GM18858 (cell line): ENCODE results near the gene SLC25A47.
"Not testable (repeated sequence)": the region's sequence is repeated elsewhere in the genome, so short reads cannot be mapped to it uniquely, and the experiment has no call there.

Experiments
- ATAC-seq: cut with Tn5 transposase; IDR thresholded peaks from one replicate; pipeline ENCODE4 v1.9.1; 2021; ENCODE audit not compliant: unreplicated experiment

Gene SLC25A47, protein sequence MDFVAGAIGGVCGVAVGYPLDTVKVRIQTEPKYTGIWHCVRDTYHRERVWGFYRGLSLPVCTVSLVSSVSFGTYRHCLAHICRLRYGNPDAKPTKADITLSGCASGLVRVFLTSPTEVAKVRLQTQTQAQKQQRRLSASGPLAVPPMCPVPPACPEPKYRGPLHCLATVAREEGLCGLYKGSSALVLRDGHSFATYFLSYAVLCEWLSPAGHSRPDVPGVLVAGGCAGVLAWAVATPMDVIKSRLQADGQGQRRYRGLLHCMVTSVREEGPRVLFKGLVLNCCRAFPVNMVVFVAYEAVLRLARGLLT

DNA sequence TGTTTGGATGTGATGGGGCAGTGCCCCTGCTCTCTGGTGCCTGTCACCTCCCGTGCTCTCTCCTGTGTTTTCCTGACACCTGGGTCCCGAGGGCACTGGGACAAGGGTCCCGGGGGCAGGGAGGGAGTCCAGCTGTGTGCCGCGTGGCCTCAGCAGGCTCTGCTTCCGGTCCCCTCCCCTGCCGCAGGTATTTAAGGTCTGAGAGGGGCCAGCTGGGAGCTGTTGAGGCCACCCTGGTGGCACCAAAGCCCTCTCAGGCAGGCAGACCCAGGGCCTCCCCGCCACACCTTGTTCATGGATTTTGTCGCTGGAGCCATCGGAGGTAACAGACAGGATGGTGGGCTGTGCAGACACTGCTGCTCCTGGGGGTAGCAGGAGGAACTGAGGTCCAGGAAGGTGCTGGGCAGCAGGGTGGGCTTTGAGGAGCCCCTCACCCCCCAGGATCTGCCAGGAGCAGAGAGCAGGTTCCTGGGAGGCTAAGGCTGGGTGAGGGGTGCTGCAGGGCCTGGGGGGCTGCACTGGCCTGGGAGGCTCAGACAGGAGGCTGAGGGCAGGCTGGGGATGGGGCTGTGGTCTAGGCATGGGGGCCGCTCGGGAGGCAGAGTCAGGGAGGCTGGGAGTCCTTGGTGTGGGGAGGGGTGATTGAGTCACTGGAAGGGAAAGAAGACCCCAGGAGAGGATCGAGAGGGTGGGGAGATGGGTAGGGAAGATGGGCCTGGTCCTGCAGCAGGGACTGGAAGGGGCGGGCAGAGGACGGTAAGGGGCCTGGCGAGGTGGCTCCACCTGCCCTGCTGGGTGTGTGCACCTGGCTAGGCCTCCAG is at the start of gene SLC25A47:
Gene SLC25A47, plus strand, starts transcription at position 219 of the 821 bp plus-strand sequence. Its CDS starts 76 bp downstream, at position 295.
- ATAC-seq: no peak

DNA sequence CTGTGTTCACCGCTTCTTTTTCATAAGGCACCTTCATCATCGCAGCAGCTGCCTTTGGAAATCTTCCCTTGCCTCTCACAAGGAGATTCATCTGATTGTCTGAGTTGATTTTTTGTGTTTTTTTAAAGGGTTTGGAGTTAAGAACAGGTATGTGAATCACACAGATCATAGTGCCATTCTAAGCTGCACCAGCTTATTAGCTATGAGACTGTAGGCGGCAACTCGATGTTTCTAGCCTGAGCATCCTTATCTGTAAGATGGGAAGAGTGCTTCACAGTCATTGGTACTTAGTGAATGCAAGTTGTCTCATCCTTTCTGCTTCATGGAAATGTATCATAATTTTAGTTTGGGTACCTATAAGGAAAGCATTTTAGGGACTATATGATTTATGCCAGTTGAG is 48.9 kb upstream of the SLC25A47 start:
- no peak for ATAC-seq

DNA sequence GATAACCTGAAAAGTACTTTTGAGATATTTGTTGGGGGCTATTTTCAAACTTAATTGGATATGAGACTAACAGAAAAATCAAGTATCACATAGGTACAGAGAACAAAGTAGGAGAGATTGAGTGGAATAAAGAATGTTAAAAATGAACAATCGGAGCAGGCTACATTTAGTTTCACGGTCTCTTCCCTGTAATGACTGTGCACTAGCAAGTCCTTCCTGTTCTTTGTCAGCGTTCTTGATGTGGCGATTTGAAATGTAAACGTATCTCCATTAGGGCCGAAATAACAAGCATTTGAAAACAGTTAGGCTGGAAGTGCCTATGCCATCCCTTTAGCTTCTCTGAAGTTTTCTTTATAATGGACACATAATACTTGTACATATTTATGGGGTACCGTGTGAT is 47.9 kb upstream of the SLC25A47 start:
- no peak for ATAC-seq

GRCh38 chr14:100278702-100279101 is 44.4 kb upstream of the SLC25A47 start:
- no peak for ATAC-seq

- ATAC-seq: no peak
Measured at GRCh38 chr14:100279133-100279532, 44.0 kb upstream of the SLC25A47 start.

GRCh38 chr14:100279563-100279962 is 43.6 kb upstream of the SLC25A47 start:
- ATAC-seq: no peak

GRCh38 chr14:100281286-100282082 is 41.7 kb upstream of the SLC25A47 start:
- no peak for ATAC-seq

- no peak for ATAC-seq
Measured at GRCh38 chr14:100282083-100282350, 41.1 kb upstream of the SLC25A47 start.

DNA sequence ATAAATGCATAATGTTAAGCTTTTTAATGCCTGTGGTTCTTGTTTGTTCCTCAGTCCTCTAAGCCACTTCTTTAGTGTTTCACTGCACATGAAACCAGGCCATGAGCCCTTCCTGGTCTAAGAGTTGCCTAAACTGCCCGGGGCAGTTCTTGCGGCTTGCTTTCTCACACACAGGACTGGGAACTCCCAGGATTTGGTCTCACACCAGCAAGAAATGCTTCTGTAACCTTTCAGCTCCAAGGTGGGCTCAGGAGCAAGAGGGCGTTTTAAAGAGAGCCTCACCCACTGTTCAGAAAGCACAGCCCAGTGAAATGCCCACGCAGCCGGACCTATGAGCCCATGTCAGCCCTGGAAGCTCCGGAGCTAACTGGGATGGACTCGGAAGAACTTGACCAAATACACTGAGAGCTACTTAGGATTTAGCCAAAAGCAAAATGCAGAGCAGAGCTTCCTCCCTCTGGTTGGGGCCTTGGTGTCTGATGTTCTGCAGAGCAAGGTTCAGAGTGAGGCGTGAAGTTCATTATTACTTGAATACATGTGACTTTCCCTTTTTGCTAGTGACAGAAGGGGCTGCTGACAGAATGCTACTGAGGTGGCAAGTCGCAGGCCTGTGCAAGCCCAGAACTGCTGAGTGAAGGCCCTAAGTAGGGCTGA is 40.2 kb upstream of the SLC25A47 start:
- no peak for ATAC-seq

GRCh38 chr14:100283436-100283835 is 39.7 kb upstream of the SLC25A47 start:
- not testable (repeated sequence) for ATAC-seq

- no peak for ATAC-seq
Measured at GRCh38 chr14:100283984-100284881, 38.9 kb upstream of the SLC25A47 start.

DNA sequence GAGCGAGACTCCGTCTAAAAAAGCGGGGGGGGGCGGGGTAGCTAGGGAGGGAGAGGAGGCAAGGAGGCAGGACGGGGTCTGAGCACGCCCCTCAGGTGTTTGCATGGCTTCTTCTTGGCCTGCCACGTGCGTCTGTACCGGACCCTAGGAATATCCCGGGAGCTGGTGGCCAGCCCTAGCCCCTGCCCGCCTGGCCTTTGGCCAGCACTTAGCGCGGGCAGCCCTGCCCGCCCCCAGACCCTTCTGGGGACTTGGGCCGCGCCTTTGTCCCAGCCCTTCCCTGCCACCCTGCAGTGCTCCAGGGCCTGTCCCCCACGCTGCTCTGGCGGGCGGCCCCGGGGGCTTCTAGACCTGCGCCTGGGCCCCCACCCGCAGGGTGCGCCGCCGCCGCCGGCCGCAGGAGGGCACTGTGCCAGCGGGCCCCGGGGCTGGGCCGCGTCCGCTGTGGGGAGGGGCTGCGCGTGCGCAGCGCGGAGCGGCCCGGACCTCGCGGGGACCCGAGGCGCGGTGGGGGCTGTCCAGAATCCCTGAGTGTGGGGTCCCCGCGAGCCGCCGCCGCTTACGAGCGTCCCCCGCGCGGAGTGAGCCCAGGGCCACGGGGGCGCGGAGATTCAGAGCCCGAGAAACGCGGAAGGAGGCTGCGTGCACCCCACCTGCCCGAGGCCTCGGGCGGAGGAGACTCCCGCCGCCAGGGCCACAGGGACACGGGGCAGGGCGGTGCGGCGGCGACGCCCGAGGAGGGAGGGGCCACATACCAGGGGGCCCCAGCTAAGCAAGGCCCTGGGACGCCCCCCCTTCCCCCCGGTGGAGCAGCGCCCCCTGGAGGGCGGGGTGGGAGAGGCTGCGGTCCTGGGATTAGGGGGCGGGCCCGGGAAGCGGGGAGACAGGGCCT is 37.9 kb upstream of the SLC25A47 start:
- peak; percentile 78 for ATAC-seq

DNA sequence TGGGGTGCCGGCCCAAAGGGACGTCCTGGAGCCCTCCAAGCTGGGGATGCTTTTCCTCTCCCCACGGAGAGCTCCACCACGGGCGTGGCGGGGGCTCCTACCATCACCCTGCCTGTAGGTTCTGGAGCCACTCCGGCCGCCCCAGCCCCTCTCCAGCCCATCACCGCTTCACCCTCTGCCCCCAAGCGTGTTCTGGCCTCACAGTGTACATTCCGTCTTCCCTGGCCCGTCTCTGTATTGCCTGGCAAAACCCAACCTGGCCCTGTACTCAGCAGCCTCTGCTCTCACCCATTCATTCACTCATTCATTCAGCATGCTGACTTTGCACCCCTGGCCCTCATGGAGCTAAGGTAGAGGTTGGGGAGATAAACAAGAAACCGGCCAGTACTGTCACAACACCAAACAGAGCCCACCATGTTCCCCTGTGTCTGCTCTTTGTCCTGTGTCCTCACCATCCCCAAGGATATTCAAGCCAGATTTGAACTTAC is 37.2 kb upstream of the SLC25A47 start:
- no peak for ATAC-seq

DNA sequence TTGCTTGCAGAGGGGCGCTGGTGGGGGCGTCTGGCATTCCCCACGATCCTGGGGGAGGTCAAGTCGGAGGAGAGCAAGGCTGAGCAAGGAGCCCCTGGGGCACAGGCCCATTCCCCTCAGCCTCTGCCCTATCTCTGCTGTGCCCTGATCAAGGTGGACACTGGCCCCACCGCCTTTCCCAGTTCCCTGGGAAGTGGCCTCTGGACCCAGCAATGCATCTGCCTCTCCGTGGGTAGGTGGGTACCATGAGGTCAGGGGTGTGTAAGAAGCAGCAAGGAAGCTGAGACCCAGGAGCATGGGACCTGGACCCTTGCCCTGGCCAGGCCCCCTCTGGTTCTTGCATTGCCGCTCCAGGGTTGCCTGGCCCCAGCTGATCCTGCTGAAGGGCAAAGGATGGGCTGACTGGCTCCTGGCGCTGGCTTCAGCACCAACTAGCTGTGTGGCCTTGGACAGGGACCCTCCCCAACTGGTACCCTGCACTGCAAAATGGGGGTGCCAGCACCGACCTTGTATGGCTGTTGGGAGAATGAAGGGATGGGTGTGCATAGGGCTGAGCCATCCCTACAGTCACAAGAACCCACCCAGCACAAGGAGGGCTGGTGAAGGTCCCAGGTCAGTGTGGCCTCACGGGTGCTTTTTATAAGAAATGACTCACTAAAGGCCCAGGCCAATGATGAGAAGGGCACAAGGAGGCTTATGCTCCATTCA is 36.5 kb upstream of the SLC25A47 start:
- no peak for ATAC-seq

DNA sequence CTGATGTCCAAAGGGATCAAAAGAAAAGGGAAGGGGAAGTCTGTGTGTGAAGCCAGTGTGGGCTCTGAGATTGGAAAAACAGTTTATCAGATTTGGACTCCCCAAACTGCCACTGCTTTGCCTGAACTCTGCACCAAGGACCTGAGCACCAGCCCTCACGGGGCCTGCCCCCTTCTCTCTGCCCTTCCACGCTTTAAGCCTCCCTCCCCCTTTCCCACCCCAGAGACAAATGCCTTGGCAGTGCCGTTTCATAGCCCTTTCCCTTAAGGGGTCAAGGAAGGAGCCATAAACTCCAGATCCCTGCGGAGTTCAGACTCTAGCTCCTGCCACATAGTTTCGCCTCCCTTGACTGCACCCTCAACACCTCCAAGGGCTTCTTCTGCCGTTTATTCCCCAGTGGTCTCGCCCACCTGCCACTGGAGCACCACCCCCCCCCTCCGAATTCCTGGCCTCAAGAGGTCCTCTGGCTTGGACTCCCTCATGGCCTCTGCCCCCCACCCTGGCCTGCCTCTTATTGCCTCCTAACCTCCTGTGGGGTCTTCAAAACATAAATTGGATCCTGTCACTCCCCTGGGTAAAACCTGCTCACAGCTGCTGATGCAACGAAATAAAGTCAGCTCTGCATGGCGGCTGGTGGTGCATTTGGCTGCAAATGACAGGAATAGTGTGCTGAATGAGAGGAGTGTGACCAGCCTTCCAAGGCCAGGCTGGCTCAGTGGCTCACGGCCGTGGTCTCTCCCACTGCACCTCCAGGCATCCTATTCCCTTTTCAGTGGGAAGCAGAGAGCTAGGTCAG is 35.7 kb upstream of the SLC25A47 start:
- no peak for ATAC-seq

DNA sequence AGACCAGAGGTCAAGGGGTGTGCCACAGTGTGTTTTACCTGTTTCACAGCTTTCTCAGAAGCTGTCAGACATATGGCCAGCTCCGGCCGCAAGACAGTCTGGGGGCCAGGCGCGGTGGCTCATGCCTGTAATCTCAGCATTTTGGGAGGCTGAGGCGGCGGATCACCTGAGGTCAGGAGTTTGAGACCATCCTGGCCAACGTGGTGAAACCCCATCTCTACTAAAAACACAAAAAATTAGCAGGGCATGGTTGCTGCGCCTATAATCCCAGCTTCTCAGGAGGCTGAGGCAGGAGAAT is 35.2 kb upstream of the SLC25A47 start:
- not testable (repeated sequence) for ATAC-seq

DNA sequence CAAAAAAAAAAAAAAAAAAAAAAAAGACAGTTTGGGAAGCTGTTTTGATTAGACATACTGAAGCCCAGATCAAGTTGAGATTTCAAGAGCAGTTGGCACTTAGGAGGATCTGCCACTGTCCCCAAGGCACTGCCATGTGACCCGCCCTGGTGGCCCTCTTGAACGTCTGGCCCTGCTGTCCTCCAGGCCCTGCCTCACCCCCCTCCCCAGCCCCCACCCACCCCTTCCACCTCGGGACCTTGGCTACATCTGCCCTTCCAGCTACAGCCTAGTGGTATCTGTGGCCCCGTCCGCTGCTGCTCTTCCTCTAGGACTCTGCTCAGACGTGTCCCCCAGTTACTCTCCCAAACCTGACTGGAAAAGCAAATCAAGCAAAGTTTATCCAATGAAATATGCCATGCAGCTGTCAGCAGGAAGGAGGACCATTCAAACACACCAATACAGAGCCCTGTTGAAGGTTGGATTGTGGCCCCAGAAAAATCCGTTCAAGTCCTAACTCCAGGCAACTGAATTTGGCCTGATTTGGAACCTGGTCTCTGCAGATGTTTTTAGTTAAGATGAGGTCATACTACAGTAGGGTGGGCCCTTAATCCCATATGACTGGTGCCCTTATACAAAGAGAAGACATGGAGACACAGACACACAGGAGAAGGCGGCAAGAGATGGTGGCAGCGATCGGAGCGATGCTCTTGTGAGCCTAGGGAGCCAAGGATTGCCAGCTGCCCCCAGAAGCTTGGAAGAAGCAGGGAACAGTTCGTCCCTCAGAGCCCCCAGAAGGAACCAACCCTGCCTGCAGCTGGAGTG is 34.6 kb upstream of the SLC25A47 start:
- no peak for ATAC-seq
